Astrocyte (in vitro differentiated cells and primary cell): ENCODE measurements around the gene WNT16.

Experiments
- CTCF ChIP-seq: IDR thresholded peaks from 2 replicates; pipeline ENCODE4 v1.5.1; 2011; ENCODE audit warnings: low read depth, mild to moderate bottlenecking, inconsistent platforms, low read length, moderate library complexity; ENCODE audit not compliant: insufficient read depth
- EZH2 ChIP-seq: IDR thresholded peaks from 2 replicates; pipeline ENCODE4 v1.6.1; 2012; ENCODE audit warnings: mild to moderate bottlenecking, low read length, inconsistent platforms; ENCODE audit not compliant: insufficient read depth

- no peak for TF ChIP-seq CTCF
- TF ChIP-seq EZH2 = no peak
Observed at GRCh38 chr7:121282129-121282528, 46.7 kb upstream of the WNT16 start.
